Measurements from ENCODE around the gene CCDC127.
A peak's percentile ranks its signal among the peaks of the same experiment; 100 is the strongest.
"Not testable (repeated sequence)": the region's sequence is repeated elsewhere in the genome, so short reads cannot be mapped to it uniquely, and the experiment has no call there.

CCDC127 gene, protein sequence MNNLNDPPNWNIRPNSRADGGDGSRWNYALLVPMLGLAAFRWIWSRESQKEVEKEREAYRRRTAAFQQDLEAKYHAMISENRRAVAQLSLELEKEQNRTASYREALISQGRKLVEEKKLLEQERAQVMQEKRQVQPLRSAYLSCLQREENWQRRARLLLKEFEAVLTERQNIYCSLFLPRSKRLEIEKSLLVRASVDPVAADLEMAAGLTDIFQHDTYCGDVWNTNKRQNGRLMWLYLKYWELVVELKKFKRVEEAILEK

DNA sequence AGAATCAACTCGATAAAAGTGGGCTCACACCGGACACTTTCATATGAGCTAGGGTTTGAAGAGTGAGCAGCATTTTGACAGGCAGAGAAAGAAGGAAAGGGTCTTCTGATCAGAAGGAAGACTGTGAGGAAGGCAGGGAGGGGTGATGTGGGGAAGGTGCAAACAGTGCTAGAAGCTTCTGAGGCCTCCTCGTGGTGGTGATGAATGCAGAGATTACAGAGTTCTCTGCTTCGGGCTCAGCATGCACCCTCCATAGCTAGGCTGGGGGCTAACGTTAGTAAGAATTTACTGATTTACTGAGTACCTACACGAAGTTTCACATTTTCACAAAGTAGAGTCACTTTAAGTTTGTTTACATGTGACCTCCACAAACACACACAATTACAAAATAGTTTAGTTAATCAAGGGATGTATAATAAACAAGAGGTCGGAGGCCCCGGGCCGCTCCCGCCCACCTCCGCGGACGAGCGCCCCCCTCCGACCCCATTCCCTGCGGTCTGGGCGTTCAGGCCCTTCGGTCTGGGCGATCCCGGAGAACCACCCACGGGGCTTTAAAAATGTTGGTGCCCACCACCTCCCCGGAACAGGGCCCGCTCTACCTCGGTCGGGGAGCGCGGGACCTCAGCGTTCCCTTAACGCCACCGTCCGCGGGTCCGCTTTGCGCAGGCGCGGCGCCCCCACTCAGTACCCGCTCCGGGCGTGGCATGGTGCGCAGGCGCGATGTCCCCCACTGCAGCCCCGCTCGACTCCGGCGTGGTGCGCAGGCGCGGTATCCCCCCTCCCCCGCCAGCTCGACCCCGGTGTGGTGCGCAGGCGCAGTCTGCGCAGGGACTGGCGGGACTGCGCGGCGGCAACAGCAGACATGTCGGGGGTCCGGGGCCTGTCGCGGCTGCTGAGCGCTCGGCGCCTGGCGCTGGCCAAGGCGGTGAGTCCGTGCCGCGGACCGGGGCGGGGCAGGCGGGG is at the start of gene CCDC127, which contains the start of gene SDHA:
CCDC127 (minus strand) TSS at position 660 of the 963 bp plus-strand sequence. CDS start 1,304 bp downstream, outside the sequence.
SDHA (plus strand) TSS at position 827 of the 963 bp plus-strand sequence; CDS start at position 863, 36 bp downstream.
- DNase-seq (ENCODE audit: low spot score) = peak; percentile 92

- no peak for DNase-seq (ENCODE audit: low spot score)
These were observed 49.8 kb upstream of the CCDC127 start for GRCh38 chr5:267716-268115.

- DNase-seq (ENCODE audit: low spot score) = not testable (repeated sequence)
These were observed 48.5 kb upstream of the CCDC127 start for GRCh38 chr5:266311-267026.

GRCh38 chr5:264338-264737 is 46.4 kb upstream of the CCDC127 start:
- DNase-seq (ENCODE audit: low spot score) = no peak

DNA sequence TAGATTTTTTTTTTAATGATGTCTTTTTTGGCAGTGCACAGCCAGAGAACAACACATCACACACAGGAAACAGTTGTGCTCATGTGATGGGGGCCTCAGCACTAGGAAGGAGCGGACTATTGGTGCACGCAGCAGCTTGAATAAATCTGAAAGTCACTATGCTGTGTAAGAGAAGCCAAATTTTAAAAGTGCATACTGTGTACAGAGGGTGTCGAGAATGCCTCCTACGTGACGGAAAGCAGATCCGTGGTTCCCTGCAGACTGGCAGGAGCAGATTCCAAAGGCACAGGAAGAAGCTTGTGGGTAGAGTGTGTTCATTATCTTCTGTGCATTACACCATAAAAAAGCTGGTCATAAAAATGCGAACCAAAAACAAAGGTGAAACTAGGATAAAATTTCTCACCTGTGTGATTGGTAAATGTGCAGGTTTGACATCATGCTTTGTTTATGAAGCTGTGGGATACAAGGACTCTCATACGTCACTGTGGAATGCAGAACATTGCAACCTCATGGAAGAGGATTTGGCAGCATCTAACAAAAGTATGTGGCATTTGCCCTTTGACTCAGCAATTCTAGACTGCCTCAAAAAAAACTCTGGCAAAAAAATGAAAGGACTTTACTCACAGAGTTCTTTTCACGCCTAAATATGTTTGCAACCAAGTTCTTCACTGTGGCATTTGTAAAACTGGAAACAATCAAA is 45.5 kb upstream of the CCDC127 start:
- DNase-seq (ENCODE audit: low spot score) = not testable (repeated sequence)

DNA sequence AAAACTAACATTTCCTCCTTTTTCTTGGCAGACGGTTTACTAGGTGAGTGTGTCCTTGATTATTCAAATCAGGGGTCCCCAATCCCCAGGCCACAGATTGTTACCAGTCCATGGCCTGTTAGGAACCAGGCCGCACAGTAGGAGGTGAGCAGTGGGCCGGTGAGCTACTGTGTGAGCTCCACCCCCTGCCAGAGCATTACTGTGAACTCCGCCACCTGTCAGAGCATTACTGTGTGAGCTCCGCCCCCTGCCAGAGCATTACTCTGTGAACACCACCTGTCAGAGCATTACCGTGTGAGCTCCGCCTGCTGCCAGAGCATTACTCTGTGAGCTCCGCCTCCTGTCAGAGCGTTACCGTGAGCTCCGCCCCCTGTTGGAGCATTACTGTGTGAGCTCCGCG is 39.2 kb upstream of the CCDC127 start:
- DNase-seq (ENCODE audit: low spot score) = no peak

GRCh38 chr5:256347-256746 is 38.4 kb upstream of the CCDC127 start:
- not testable (repeated sequence) for DNase-seq (ENCODE audit: low spot score)

GRCh38 chr5:255116-255515 is 37.2 kb upstream of the CCDC127 start:
- not testable (repeated sequence) for DNase-seq (ENCODE audit: low spot score)

GRCh38 chr5:254322-254721 is 36.4 kb upstream of the CCDC127 start:
- DNase-seq (ENCODE audit: low spot score) = not testable (repeated sequence)

DNA sequence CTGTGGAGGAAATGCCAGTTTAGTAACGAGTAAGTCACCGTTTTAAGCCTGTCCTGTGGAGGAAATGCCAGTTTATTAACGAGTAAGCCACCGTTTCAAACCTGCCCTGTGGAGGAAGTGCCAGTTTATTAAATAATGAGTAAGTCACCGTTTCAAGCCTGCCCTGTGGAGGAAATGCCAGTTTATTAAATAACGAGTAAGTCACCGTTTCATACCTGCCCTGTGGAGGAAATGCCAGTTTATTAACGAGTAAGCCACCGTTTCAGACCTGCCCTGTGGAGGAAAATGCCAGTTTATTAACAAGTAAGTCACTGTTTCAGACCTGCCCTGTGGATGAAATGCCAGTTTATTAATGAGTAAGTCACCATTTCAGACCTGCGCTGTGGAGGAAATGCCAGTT is 34.6 kb upstream of the CCDC127 start:
- no peak for DNase-seq (ENCODE audit: low spot score)

- not testable (repeated sequence) for DNase-seq (ENCODE audit: low spot score)
These were observed 34.0 kb upstream of the CCDC127 start for GRCh38 chr5:251975-252374.

GRCh38 chr5:251538-251937 is 33.6 kb upstream of the CCDC127 start:
- DNase-seq (ENCODE audit: low spot score) = not testable (repeated sequence)

DNA sequence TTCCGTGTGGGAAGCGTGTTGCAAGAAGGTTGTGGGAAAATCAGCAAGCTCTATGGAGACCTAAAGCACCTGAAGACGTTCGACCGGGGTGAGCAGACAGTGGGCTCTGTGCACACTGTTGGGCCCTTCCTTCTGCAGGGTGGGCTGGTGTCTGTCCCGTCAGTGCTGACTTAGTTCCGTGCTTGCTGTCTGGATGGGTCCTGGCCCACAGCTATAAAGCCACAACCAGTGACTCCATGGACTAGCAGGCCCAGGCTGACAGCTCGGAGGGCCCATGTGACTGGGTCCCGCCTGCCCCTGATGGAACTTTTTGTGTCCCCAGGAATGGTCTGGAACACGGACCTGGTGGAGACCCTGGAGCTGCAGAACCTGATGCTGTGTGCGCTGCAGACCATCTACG is 33.1 kb upstream of the CCDC127 start:
- DNase-seq (ENCODE audit: low spot score) = not testable (repeated sequence)

GRCh38 chr5:250396-250795 is 32.4 kb upstream of the CCDC127 start:
- not testable (repeated sequence) for DNase-seq (ENCODE audit: low spot score)

- DNase-seq (ENCODE audit: low spot score) = not testable (repeated sequence)
These were observed 27.8 kb upstream of the CCDC127 start for GRCh38 chr5:245717-246116.

DNA sequence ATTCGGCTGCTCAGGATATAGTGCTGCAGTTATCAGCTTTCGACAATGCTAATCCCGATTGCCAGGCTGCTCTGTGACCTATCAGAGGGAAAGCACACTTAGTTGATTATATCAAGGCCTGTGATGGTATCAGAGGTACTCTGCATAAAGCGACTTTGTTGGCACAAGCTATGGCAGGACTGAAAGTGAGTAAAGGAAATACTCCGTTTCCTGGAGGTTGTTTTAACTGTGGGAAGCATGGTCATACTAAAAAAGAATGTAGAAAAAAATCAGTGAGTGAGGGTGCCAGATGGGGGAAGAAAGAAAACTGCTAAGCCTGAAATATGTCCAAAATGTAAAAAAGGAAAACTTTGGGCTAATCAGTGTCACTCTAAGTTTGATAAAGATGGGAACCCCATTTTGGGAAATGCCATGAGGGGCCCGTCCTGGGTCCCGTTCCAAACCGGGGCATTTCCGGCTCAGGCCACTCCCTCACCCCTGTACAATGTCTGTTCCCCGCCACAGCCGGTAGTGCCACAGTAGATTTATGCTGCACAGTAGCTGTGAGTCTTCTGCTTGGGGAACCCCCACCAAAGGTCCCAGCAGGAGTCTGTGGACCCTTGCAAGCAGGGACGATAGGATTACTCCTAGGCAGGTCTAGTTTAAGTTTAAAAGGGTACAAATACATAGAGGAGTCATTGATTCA is 25.9 kb upstream of the CCDC127 start:
- not testable (repeated sequence) for DNase-seq (ENCODE audit: low spot score)

DNA sequence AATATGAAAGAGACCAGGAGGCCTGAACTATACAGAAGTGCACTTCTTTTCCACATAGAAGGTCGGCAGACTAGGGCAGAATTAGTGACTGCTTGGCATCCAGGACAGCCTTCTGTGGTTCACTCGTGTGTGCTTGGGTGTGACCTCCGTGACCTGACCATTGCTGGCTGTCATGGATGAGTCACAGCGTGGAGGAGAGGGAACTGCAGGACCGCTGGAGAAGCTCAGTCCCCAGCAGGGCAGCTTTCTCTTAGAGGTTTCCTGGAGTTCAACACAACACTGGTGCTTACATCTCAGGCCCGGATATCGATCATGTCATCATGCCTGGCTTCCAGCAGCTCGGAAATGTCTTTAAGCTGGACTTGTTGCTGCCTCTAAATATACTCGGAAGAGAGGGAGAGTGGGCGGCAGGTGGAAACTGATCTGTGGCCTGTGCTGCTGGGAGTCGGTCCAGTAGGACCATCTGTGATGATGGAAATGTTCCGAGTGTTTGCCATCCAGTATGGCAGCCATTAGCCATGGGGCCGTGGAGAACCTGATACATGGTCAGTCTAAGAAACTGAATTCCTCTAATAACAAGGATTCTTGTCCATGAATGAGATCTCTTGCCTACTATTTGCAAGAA is 23.2 kb upstream of the CCDC127 start:
- not testable (repeated sequence) for DNase-seq (ENCODE audit: low spot score)

GRCh38 chr5:240550-240949 is 22.6 kb upstream of the CCDC127 start:
- DNase-seq (ENCODE audit: low spot score) = not testable (repeated sequence)

DNA sequence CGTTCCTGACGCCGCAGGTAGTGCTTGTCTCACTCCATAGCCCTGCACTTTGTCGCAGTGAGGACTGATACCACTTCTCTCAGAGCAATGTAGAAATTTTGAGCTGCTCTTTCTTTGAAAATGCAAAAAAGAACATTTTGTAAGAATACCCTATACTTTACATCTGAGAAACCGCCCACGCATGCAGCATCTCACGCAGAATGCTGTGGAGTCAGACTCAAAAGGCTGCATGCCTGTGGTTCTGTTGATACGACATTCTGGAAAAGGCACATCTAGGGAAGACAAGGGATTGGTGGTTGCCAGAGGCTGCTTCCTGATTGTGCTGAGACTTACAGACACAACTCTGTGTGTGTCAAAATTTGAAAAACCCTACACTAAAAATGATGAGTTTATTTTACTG is 20.0 kb upstream of the CCDC127 start:
- not testable (repeated sequence) for DNase-seq (ENCODE audit: low spot score)

GRCh38 chr5:235527-235926 is 17.6 kb upstream of the CCDC127 start:
- DNase-seq (ENCODE audit: low spot score) = not testable (repeated sequence)

Data from hematopoietic multipotent progenitor cell treated with erythropoietin and hydrocortisone succinate and interleukin-3 and kit ligand, for 17 days (in vitro differentiated cells).